WERI-Rb-1 (cell line): ENCODE data around the gene DAPP1.

ENCODE experiments used
- DNase-seq: peaks from one replicate; pipeline ENCODE4 v3.0.0-alpha.2; 2020
- H3K27ac ChIP-seq: fragments of 250-450 bp; sonication (Bioruptor Pico); 2 replicates; pipeline ENCODE4 v1.5.1; 2020; ENCODE audit warnings: mild to moderate bottlenecking, moderate library complexity
- H3K27me3 ChIP-seq: fragments of 250-450 bp; sonication (Bioruptor Pico); 2 replicates; pipeline ENCODE4 v1.5.1; 2021; ENCODE audit warnings: mild to moderate bottlenecking, low read depth, moderate library complexity; ENCODE audit not compliant: insufficient read depth, severe bottlenecking
- H3K36me3 ChIP-seq: fragments of 250-450 bp; sonication (Bioruptor Pico); 2 replicates; pipeline ENCODE4 v1.5.1; 2020; ENCODE audit warnings: mild to moderate bottlenecking, moderate library complexity
- H3K4me3 ChIP-seq: 2 replicates; pipeline ENCODE4 v1.5.1; 2011; ENCODE audit warnings: low read depth, mild to moderate bottlenecking, control low read depth, low read length
- H3K9me3 ChIP-seq: fragments of 250-450 bp; sonication (Bioruptor Pico); 2 replicates; pipeline ENCODE4 v1.5.1; 2021; ENCODE audit warnings: mild to moderate bottlenecking, moderate library complexity; ENCODE audit not compliant: severe bottlenecking
- CTCF ChIP-seq: IDR thresholded peaks from 2 replicates; pipeline ENCODE4 v1.5.1; 2011; ENCODE audit warnings: low read depth, mild to moderate bottlenecking, control low read depth, inconsistent platforms, low read length

DAPP1 gene

GRCh38 chr4:99852199-99852749 lies 35.6 kb downstream of the DAPP1 start:
- Histone ChIP-seq H3K4me3 (no peak overlapping the region), H3K27ac (no peak overlapping the region), H3K27me3 (no peaks in the 10 kb centered on the region), H3K36me3 (no peaks in the 10 kb centered on the region), H3K9me3 (no peaks in the 10 kb centered on the region)
- no peak for DNase-seq
- no peak for TF ChIP-seq CTCF

DNA sequence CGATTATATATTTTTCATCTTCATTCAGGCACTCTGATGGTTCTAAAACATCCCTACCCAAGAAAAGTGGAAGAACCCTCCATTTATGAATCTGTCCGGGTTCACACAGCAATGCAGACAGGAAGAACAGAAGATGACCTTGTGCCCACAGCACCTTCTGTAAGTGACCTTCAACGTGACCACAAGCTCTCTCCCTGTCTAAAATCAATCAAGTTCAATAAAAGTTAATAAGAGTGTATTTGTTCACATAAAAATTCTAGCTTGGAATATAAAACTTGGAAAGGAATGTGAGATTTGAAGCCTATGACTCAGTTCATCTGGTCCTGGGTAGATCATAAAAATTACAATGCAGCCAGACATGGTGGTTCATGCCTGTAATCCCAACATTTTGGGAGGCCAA lies 36.6 kb downstream of the DAPP1 start:
- no peaks in the 10 kb centered on the region for H3K27me3 ChIP-seq
- no peak for TF ChIP-seq CTCF
- no peak overlapping the region for H3K27ac ChIP-seq
- H3K4me3 ChIP-seq = no peak overlapping the region
- no peak for DNase-seq
- no peaks in the 10 kb centered on the region for H3K36me3 ChIP-seq
- H3K9me3 ChIP-seq = no peaks in the 10 kb centered on the region

- no peaks in the 10 kb centered on the region for H3K9me3 ChIP-seq
- H3K36me3 ChIP-seq = no peaks in the 10 kb centered on the region
- H3K4me3 ChIP-seq = no peak overlapping the region
- no peak for TF ChIP-seq CTCF
- no peak overlapping the region for H3K27ac ChIP-seq
- H3K27me3 ChIP-seq = no peaks in the 10 kb centered on the region
- DNase-seq = no peak
Observed at GRCh38 chr4:99853999-99854398, 37.4 kb downstream of the DAPP1 start.

GRCh38 chr4:99855678-99856077 lies 39.1 kb downstream of the DAPP1 start:
- Histone ChIP-seq H3K9me3 (no peaks in the 10 kb centered on the region), H3K27ac (no peak overlapping the region)

DNA sequence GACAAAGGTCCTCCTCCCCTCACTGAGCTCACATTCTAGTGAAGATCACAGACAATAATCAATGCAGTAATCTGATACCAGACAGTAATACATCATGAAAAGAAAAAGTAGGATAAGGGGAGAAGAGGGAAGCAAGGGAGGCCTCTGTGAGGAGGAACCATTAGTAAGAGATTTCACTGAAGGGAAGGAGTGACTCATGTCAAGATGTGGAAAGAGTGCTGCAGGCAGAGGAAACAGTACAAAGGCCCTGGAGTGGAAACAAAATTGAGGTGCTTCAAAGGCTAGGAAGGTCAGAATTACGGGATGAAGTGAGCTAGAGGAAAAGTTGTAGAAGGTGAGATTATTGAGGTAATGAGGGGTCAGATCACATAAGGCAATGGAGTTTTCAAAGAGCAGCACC lies 39.5 kb downstream of the DAPP1 start:
- Histone ChIP-seq H3K4me3 (no peak overlapping the region), H3K27me3 (no peaks in the 10 kb centered on the region), H3K9me3 (no peaks in the 10 kb centered on the region), H3K36me3 (no peaks in the 10 kb centered on the region), H3K27ac (no peak overlapping the region)
- DNase-seq = no peak
- no peak for TF ChIP-seq CTCF

More at GRCh38 chr4:99855678-99856077, 39.1 kb downstream of the DAPP1 start:
- no peaks in the 10 kb centered on the region for H3K36me3 ChIP-seq
- no peaks in the 10 kb centered on the region for H3K27me3 ChIP-seq
- TF ChIP-seq CTCF = no peak
- DNase-seq = no peak
- H3K4me3 ChIP-seq = no peak overlapping the region

DNA sequence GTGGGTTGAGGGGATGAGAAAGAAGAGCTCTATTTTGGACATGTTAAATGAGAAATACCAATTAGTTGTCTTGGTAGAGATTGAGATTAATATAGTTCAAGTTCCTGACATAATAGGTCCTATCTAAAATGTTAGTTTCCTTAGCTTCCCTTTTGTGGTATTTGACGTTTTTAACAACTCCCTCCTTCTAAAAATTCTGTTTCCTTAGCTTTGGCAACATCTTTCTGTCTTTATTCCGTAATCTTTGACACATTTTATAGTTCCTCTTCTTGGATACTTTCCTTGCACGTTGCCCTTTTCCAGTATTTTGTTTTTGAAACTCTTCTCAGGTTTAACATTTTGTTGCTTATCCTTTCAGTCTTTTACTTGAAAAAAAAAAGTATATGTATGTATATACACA lies 40.7 kb downstream of the DAPP1 start:
- no peak for DNase-seq
- no peaks in the 10 kb centered on the region for H3K36me3 ChIP-seq

More for the DNA sequence above, 40.7 kb downstream of the DAPP1 start:
- H3K4me3 ChIP-seq = no peak overlapping the region
- H3K27me3 ChIP-seq = no peaks in the 10 kb centered on the region
- no peak for TF ChIP-seq CTCF
- H3K9me3 ChIP-seq = no peaks in the 10 kb centered on the region
- H3K27ac ChIP-seq = no peak overlapping the region
